BJ (cell line): Measurements from ENCODE around the gene BOLA3. TPM values are rescaled to one million over a fixed set of nuclear protein-coding genes. Genes with fewer than 3 reads are reported as not detected.

Source experiments
- CTCF ChIA-PET: fragments of 350-600 bp; formaldehyde crosslinking; extraction: SDS; loops from one replicate; lab custom pipeline; 2021; ENCODE audit warnings: antibody characterized with exemption, inconsistent platforms; lab: Yijun Ruan, JAX
- POLR2A ChIA-PET: fragments of 300-600 bp; sonication (Branson Sonifier 250); formaldehyde crosslinking; extraction: SDS; loops from one replicate; lab custom pipeline; 2021; ENCODE audit warnings: antibody characterized with exemption; lab: Charles Lee
- DNase-seq: peaks from one replicate; pipeline ENCODE4 v3.0.0-alpha.2; 2011; ENCODE audit warnings: low read depth
- H3K27me3 ChIP-seq: 2 replicates; pipeline ENCODE4 v1.6.0; 2011; ENCODE audit warnings: low read length; ENCODE audit not compliant: control insufficient read depth, insufficient read depth
- H3K36me3 ChIP-seq: 2 replicates; pipeline ENCODE4 v1.5.1; 2011; ENCODE audit warnings: low read length; ENCODE audit not compliant: control insufficient read depth, insufficient read depth
- H3K4me3 ChIP-seq: 2 replicates; pipeline ENCODE4 v1.5.1; 2011; ENCODE audit warnings: low read depth, mild to moderate bottlenecking, control low read depth, low read length
- polyA plus RNA-seq: library from polyadenylated mRNA; depleted of rRNA; stranded (reverse); fragments of >200 nt; gene quantifications from 2 replicates; pipeline ENCODE4 v1.2.3, GENCODE V29; 2011
- TF ChIP-seq, protein P1 (sequence below): IDR thresholded peaks from 2 replicates; pipeline ENCODE4 v1.5.1; 2011; ENCODE audit warnings: low read depth, mild to moderate bottlenecking, control low read depth, inconsistent platforms, low read length, moderate library complexity; ENCODE audit not compliant: insufficient read depth

BOLA3 gene
- polyA plus RNA-seq, 1 experiment: 11.4 TPM

DNA sequence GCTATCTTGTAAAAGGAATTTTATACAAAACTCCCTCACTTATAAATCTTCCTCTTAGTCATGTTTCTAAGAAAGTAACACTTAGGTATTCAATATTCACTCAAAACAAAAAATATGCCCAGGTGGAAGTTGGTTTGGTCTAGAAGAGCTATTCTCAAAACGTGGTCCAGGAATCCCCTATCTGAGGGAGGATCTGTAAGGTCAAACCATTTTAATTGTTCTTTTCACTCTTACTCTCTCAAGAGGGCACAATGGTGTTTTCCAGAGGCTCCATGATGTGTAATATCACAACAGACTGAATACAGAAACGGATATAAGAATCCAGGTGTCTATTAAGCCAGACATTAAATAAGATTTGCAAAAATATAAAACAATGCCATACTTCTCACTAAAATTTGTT, 21.0 kb upstream of the BOLA3 start:
- TF ChIP-seq, protein P1, sequence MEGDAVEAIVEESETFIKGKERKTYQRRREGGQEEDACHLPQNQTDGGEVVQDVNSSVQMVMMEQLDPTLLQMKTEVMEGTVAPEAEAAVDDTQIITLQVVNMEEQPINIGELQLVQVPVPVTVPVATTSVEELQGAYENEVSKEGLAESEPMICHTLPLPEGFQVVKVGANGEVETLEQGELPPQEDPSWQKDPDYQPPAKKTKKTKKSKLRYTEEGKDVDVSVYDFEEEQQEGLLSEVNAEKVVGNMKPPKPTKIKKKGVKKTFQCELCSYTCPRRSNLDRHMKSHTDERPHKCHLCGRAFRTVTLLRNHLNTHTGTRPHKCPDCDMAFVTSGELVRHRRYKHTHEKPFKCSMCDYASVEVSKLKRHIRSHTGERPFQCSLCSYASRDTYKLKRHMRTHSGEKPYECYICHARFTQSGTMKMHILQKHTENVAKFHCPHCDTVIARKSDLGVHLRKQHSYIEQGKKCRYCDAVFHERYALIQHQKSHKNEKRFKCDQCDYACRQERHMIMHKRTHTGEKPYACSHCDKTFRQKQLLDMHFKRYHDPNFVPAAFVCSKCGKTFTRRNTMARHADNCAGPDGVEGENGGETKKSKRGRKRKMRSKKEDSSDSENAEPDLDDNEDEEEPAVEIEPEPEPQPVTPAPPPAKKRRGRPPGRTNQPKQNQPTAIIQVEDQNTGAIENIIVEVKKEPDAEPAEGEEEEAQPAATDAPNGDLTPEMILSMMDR: no peak
- ChIA-PET POLR2A (no interaction called here), CTCF (interaction anchor here (1.6 to 2.9 kb wide), 2 partner anchors 9 to 17 kb away, joined by 7 to 10 read pairs; partner anchors contain the start of gene MOB1A)
- Histone ChIP-seq H3K27me3 (no peaks in the 10 kb centered on the region), H3K4me3 (no peak overlapping the region), H3K36me3 (peaks cover 13% of the 10 kb centered on the region)
- no peak for DNase-seq

DNA sequence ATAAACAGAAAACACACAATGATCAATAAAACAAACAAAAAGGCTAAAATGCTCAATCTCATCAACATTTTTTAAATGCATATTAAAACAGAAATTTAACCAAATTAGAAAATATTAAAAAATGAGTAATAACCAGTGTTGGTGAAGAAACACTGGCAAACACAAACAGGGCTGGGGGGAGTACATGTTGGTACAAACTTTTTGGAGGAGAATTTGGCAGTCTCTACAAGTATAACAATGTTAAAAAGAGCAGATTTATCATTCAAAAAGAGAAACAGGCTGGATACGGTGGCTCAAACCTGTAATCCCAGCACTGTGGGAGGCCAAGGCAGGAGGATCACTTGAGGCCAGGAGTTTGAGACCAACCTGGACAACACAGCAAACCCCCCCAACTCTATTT, 17.0 kb upstream of the BOLA3 start:
- TF ChIP-seq, protein P1: no peak
- Histone ChIP-seq H3K27me3 (no peaks in the 10 kb centered on the region), H3K36me3 (peaks cover 15% of the 10 kb centered on the region), H3K4me3 (no peak overlapping the region)
- POLR2A ChIA-PET: no interaction called here
- CTCF ChIA-PET: no interaction called here
- no peak for DNase-seq

DNA sequence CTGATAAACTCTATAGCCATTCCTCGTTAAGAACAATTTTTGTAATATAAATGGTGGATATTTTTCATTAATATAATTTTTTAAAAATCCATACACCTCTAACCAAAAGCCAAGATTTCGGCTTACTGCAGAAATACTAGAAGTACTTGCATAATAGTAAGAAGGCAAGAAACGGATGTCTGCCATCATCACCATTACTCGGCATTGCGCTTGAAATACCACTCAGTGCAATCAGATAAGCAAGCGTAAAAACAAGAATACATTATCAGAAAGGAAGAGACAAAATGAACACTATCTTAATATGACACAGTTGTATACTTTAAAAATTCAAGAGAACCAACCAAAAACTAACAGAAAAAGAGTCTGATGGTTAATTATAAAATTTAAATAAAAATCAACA, 15.2 kb upstream of the BOLA3 start:
- CTCF ChIA-PET: interaction anchor here (1.1 kb wide), 1 partner anchor 36 kb away, joined by 4 read pairs; the partner anchor contains the start of gene MTHFD2
- POLR2A ChIA-PET: no interaction called here

DNA sequence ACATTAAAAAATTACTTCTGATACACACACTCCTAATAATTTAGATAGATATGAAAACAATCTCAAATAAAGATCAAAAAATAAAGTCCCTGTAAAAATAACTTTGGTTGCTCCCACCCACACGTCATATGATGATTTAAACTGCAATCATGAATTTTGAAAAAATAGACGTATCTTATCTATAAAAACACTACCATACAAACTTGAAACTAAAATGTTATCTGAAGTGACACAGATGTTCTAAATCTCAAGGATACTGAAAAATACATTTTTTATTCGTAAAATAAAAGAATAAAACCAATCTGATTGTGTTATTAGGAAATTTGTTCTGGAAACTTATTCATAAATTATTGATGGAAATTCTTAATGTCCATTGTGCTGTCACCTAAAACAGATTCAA, 8.1 kb upstream of the BOLA3 start:
- TF ChIP-seq, protein P1: no peak
- Histone ChIP-seq H3K4me3 (no peak overlapping the region), H3K27me3 (no peaks in the 10 kb centered on the region), H3K36me3 (peaks cover 7% of the 10 kb centered on the region)
- POLR2A ChIA-PET: no interaction called here
- CTCF ChIA-PET: no interaction called here
- DNase-seq: no peak

More for the DNA sequence above, 15.2 kb upstream of the BOLA3 start:
- DNase-seq: no peak
- TF ChIP-seq, protein P1: no peak
- Histone ChIP-seq H3K4me3 (no peak overlapping the region), H3K36me3 (peaks cover 12% of the 10 kb centered on the region), H3K27me3 (no peaks in the 10 kb centered on the region)

DNA sequence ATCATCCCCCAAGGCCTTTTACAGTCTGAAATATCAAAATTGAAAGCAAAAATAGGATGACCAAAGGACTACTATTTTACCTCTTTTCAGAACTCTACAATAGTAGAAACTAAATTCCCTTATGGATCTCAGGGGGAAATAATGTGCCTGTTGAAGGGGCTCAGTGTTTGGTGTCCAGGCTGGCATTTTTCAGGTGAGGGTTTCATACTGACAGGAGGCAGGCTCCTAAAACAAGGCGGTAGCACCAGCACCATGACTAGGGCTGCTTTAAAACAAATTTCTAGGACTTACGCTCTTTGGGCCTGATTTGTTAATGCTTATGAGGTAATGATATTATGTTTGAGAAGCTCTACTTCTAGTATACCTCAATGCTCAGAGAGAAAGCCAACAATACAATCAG, 5.2 kb upstream of the BOLA3 start:
- Histone ChIP-seq H3K36me3 (peaks cover 4% of the 10 kb centered on the region), H3K27me3 (no peaks in the 10 kb centered on the region), H3K4me3 (no peak overlapping the region)
- ChIA-PET POLR2A (no interaction called here), CTCF (interaction anchor here (0.8 to 6.5 kb wide), 2 partner anchors 14 to 329 kb away, joined by 3 to 57 read pairs; no protein-coding TSS in a partner anchor)
- TF ChIP-seq, protein P1: no peak
- no peak for DNase-seq
